ENCODE data around the gene MSI2.

MSI2 gene

DNA sequence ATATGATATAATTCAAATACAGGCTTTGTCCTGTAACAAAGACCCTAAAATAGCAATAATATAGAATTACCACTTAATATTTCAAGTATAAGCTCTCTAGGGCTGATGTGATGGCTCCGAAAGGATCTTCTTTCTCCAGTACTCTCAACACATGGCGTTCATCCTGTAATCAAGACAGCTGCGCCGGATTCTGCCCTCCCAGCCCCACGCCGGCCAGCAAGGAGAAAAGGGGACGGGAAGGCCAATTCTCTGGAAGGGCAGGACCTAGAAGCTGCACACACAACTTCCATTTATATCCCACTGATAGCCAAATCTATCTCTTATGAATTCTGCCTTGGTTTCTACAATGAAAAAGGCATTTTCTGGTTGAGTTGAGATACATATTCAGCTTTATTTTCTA lies 456.8 kb downstream of the MSI2 start:
- DNase-seq: no peak

DNA sequence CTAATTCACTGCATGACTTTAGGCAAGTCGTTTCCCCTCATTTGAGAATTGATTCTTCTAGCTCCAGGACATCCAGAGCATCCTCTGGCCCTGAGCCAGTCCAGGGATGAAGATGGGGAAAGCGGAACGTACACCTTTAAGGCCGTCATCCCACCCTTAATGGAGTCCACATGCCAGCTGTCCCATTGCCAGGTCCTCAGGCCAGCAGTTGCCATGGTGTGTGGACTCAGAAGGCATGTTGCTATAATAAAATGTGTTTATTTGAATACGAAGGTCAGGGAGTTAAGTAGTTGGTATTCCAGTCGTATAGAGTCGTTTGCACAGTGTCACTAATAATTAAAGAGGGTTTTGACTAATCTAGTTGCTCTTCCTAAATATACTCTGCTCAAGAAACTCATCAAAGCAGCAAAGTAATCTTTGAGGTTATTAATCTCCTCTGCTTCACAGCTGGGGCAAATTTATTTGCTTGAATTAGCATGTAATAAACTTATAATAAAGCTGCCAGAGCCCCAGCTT lies 458.4 kb downstream of the MSI2 start:
- no peak for DNase-seq

DNA sequence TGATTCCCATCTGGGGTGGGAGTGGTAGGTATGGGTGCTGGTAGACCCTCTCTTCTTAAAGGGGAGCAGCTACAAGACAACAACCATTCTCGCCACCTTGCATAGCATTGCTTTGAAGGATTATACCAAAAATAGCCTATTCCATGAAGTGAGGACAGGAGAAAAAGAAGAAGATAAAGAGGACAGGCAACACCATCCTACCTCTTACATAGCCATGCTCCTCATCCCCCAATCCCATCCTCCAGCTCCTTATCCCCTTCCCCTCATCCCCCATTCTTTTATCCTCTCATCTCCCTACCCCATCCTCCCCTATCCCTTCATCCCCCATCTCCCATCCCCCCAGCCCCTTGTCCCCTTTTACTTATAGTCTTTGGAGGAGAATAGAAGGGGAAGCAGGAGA lies 459.7 kb downstream of the MSI2 start:
- DNase-seq: no peak

DNA sequence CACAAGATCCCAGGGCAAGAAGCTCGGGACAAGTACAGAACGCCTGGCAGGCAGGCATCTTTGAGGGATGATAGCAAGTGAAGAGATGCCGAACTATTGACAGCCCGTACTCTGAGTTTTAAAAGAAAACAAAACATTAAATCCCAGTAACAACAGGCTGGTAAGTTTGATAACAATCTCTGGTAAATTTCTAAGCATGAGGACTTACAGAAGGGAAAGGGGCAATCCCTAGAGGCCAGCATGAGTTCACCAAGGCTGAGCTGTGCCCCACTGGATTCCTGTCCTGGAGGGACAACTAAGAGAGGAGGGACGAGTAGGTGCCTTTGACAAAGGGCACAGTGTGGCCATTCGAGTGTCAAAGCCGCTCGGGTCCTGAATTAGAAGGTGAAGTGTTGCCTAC lies 462.6 kb downstream of the MSI2 start:
- DNase-seq: no peak

DNA sequence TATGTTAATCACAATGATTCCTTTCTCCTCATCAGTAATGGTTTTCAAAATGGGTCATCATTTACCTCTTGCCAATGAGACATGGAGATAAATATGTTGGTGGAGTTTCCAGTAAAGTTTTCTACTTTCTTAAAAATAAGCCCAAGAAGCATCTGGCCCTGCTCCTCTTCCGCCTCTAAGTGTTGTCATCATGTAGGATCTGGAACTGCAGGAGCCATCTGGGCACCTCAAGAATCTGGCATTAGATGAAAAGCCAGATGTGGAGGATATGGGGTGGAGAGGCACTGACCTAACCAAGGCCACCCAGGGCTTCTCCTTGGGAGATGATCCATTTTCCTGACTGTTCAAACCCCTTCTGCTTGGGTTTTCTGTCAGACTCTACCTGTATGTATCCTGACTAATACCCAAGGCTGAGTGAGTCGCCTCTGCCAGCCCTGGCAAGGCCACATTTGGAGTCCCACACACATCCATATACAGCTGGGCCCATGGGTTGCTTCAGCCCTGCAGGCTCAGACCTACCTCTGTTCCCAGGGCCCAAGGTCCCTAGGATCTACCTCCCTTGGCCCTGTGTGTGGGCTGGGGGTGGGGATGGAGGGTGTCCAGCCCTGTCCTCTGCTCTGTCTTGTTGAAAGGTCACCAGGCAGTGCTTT lies 464.2 kb downstream of the MSI2 start:
- no peak for DNase-seq

DNA sequence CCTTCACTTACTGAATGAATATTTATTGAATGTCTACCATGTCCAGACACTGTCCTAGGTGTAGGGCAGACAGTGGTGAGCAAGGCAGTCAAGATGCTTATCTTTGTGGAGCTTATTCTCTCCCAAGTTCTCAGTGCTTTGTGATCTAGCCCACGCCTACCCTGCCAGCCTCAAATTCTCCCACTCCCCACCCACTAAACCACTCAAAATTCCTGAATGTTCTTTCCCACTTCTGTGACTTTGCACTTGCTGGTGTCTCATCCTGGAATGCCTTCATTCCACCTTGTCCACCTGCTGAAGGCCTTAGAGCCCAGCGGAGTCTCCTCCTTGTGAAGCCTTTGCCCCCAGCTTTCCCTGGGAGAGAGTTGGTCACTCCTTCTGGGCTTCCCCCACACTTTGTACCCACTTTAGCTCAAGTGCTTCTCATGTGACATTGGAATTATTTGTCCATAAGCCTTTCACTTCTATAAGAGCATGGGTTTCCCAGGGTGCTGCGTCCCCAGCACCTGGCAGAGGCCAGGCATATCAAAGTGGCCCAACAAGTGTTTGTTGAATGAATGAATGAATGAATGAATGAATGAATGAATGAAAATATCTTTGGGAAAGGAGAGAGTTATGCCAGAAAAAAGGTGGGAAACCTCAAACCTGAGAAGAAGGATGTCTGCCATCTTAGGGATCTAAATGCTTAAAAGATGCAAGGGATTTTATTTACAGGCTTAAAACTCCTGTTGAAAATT lies 465.8 kb downstream of the MSI2 start:
- no peak for DNase-seq

DNA sequence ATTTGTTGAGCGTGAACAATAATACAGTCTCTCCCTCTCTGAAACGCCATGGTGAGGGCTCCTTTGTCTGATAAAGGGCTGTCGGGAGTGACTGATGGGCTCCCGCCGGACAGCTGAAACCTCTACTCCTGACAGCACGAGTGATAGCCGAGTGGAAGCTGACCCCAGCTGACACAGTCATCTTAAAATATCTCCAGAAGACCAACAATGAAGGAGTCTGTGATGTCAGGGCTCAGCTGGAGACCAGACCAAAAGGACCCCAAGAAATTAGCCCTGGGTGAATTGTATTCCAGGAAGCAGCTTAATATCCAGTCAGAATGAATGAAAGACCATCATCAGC lies 466.4 kb downstream of the MSI2 start:
- no peak for DNase-seq

DNA sequence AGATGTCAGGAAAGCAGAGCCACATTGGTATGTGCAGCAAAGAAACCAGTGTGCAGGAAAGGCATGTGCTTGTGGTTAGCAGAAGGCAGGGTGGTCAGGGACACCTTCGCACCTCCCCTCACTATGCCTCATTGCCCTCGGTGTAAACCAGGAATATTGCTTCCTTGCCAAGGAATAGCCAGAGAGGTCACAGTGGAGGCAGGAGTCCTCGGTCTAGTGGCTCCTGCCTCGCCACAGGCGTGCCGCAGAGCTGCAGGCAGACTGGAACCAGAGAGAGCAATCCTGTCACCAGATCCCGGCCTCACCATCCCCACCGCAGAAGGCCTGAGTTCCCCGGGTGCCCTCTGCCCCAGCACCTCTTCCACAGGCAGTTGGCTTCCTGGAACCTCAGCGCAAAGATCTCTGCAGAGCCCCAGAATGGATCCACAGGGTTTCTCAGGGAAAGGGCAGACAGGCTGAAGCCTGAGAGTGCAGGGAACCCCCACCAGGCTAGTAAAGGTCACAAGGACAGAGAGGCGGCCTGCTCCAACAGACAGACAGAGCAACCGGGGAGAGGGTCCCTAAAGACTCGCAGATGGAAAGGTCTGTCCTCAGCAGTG lies 467.2 kb downstream of the MSI2 start:
- DNase-seq: no peak

DNA sequence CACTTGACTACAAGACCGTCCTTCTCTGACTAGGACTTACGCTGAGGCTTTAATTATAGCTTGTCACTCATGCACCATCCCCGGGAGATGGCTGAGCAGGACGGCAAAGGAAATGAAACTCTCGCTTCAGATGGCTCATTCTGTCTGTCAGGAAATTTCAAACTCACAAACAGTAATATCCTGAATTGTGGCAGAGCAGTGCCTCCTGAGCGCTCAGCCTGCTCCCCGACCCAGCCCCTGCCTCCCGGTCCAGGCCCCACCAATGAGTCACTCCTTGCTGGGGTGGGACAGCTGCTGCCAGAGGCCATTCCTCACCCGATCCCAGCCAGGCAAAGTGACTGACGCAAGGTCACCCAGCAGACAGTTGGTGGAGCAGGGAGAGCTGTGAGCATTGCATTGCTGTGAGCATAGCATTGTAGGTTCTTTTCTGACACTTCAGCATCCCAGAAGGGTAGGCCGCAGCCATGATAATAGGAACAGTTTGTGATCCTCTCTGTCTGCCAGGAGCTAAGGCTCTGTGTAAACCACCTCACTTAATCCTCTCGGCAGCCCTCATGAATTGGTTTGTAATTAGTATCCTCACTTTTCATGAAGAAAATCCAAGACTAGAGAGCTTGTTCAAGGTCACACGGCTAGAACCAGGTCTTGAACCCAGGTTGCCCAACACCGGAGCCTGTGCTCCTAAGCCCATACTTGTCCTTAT lies 467.9 kb downstream of the MSI2 start:
- DNase-seq: no peak

DNA sequence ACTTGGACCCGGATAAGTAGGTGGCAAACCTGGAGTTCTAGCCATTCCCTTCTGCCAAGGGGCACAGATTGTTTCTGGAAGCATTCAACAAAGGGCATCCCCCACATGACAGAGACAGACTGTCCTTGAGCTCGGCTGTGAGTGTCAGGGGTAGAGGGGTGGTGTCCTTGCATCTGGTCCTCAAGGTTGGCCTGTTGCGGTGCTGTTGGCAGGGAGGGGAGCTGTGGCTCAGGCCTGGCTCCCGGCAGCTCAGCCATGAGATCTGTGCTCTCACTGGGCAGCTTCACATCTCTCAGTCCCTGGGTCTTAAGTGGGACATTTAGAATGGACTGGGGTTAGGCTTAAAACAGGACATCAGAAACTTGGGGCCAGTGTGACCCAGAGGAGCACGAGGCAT lies 468.4 kb downstream of the MSI2 start:
- no peak for DNase-seq

DNA sequence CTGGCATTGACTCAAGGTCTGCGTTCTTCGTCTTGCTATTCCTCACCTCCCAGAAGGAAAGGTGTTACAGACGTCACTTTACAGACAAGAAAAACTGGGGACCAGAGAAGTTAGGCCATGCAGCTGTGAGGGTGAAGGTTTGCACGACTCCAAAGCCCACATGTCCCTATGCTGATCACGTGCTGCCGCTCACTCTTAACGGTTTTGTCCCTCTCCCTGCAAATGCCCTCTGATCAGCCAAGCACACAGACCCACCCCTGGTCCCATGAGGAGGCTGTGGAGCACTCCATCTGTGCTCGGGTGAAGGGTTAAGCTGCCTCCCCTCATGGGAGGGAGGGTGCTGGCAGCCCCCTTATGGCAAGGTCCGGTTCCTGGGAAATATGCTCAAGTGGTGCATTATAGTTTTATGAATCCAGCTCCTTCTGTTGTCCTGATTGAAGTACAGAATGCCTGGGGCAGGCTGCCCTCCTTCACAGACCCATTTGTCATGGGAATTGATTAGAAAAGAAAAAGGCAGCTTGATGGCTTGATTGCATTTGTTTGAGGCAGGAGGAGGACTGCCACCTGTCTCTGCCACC lies 470.0 kb downstream of the MSI2 start:
- DNase-seq: no peak

DNA sequence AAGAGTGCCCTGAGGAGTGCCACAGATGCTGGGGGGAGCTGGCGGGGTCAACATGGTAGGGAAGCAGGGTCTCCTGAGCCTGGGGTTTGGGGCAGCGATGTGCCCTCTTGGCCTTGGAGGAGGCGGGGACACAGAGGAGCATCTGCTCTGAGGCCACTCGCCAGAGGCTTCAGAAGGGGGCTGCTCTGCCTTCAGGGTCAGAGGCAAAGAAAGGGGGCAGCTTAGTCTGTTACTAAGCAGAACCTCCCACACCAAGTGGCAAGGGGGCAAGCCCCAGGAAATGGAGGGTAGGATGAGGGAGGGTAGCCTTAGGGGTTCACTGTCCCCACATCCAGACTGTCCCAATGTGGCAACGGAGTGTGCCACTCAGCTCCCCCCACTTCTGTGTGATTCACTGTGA lies 470.5 kb downstream of the MSI2 start:
- no peak for DNase-seq

DNA sequence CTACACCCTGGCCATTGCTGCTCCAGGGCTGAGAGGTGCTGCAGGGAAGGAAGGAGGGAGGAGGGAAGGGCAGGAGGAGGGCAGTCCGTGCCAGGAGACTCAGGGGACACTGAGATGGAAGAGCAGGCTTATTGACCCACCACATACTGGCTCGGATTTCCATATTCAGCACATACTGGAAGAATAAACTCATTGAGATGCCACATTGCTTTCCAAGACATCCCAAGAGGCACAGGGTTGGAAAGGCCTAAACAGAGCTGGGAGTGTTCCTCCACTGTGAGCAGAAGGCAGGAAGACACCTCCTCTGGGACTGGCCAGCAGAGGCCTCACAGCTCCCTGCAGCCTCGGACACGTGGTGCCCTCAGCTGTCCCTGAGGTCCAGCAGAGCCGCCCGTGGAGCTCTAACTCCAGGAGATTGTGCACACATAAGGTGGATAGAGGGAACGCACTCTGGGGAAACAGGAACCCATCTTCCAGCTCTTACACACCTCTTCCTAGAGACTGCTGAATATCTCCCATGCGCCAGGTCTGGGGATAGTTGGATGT lies 471.4 kb downstream of the MSI2 start:
- no peak for DNase-seq

DNA sequence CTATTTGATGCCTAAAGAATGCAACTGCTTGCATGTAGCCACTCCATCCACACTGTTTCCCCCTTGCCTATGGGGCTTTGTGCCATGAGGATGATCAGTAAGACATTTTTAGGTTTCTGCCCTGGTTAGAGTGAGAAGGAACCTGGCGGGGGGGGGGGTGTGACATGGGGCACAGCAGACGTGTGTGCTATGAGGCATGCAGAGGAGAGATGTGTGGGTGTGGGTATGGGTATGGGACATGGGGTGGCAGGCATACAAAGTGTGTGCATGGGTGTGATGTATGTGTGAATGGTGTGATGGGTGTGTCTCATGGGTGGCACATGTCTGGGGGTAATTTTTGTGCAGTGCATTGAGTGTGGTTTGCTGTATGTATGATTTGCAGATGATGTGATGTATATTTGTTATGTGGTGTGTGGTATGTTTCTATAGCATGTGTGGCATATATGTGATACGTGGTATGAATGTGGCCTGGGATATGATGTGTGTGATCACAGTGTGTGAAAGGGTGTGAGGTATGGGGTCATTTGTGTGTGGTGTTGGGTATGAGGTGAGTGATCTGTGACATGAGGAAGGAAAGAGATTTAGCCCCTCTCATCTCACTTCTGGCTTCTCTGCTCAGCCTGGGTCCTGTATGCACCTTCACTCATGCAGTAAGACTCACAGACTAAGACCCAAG lies 473.8 kb downstream of the MSI2 start:
- no peak for DNase-seq

DNA sequence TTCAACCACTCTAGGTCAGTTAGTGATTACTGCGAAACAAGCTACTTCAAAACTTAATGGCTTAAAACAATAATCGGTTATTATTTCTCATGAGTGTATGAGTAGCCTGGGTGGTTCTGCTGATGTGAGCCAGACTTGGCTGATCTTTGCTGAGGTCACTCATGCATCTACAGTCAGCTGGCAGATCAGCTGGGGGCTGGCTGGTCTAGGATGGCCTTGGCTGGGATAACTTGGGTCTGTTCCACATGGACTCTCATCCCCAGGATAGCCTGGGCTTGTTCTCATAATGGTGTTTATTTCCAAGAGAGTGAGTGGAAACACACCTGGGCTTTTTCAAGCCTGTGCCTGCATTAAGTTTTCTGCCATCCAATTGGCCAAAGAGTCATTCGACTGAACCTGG lies 475.7 kb downstream of the MSI2 start:
- DNase-seq: peak; percentile 94

DNA sequence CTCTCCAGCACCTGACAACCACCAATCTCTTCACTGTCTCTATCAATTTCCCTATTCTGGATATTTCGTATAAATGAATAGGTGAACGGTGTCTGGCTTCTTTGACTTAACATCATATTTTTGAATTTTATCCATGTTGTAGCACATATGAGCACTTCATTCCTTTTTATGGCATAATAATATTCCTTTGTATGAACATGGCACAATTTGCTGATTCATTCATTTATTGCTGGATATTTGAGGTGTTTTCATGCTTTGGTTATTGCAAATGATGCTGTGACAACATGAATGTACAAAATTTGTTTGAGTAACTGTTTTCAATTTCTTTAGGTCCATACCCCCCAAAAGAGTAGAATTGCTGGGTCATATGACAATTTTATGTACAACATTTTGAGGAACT lies 476.8 kb downstream of the MSI2 start:
- DNase-seq: no peak

Data from NCI-H1105 treated with DMSO at 0.1 percent for 48 hours (cell line).